SK-N-MC (cell line): ENCODE data around the gene SFXN5.

Source experiments
- DNase-seq: peaks from one replicate; pipeline ENCODE4 v3.0.0-alpha.2; 2011; ENCODE audit warnings: low read depth, low spot score
- H3K27ac ChIP-seq: fragments of 200-600 bp; sonication (generic); 2 replicates; pipeline ENCODE4 v1.5.1; 2016; ENCODE audit warnings: mixed run types
- H3K36me3 ChIP-seq: fragments of 200-600 bp; sonication (generic); 2 replicates; pipeline ENCODE4 v1.6.1; 2017; ENCODE audit warnings: antibody characterized with exemption, low read length, mixed read lengths; ENCODE audit not compliant: insufficient read depth
- H3K4me3 ChIP-seq: fragments of 200-600 bp; sonication (generic); 2 replicates; pipeline ENCODE4 v1.5.1; 2016
- H3K9ac ChIP-seq: fragments of 200-600 bp; sonication (generic); 2 replicates; pipeline ENCODE4 v1.8.0; 2017; ENCODE audit warnings: mixed run types, mixed read lengths; ENCODE audit not compliant: insufficient read length
- H3K9me3 ChIP-seq: fragments of 200-600 bp; sonication (generic); 2 replicates; pipeline ENCODE4 v1.6.1; 2017; ENCODE audit warnings: low read depth, mild to moderate bottlenecking, antibody characterized with exemption, low read length, moderate library complexity, mixed read lengths
- EZH2 ChIP-seq: fragments of 200-600 bp; sonication (generic); IDR thresholded peaks from one replicate; pipeline ENCODE4 v1.6.1; 2017; ENCODE audit warnings: antibody characterized with exemption
- FOXP2 ChIP-seq: optimal IDR thresholded peaks from 2 replicates; pipeline ENCODE3; 2011; ENCODE audit warnings: mild to moderate bottlenecking, moderate library complexity; ENCODE audit not compliant: insufficient read depth; ENCODE audit errors: extremely low read length, control extremely low read depth
- POLR2AphosphoS5 ChIP-seq: IDR thresholded peaks from 2 replicates; pipeline ENCODE4 v1.6.1; 2012; ENCODE audit warnings: mild to moderate bottlenecking, low read depth, low read length, borderline replicate concordance

Gene SFXN5

GRCh38 chr2:73080321-73081131 lies 9.0 kb upstream of the SFXN5 start:
- H3K27ac ChIP-seq = no peak overlapping the region
- H3K36me3 ChIP-seq = no peaks in the 10 kb centered on the region; the same call in 1 of the 2 replicates
- TF ChIP-seq POLR2AphosphoS5 = no peak
- TF ChIP-seq FOXP2 = no peak
- TF ChIP-seq EZH2 = no peak
- DNase-seq = no peak
- no peak overlapping the region for H3K4me3 ChIP-seq
- H3K9me3 ChIP-seq = no peaks in the 10 kb centered on the region
- H3K9ac ChIP-seq = no peak overlapping the region

GRCh38 chr2:73079636-73080035 lies 8.1 kb upstream of the SFXN5 start:
- no peak for DNase-seq
- H3K36me3 ChIP-seq = no peaks in the 10 kb centered on the region; the same call in 1 of the 2 replicates
- H3K9ac ChIP-seq = no peak overlapping the region
- TF ChIP-seq FOXP2 = no peak
- no peak for TF ChIP-seq POLR2AphosphoS5
- TF ChIP-seq EZH2 = no peak
- H3K27ac ChIP-seq = no peak overlapping the region
- no peaks in the 10 kb centered on the region for H3K9me3 ChIP-seq
- H3K4me3 ChIP-seq = no peak overlapping the region

GRCh38 chr2:73078457-73079411 lies 7.2 kb upstream of the SFXN5 start:
- no peak overlapping the region for H3K9ac ChIP-seq
- H3K36me3 ChIP-seq = no peaks in the 10 kb centered on the region
- no peak overlapping the region for H3K4me3 ChIP-seq
- DNase-seq = no peak
- TF ChIP-seq FOXP2 (no peak), POLR2AphosphoS5 (no peak), EZH2 (no peak)
- H3K27ac ChIP-seq = no peak overlapping the region
- no peaks in the 10 kb centered on the region for H3K9me3 ChIP-seq

- no peak for DNase-seq
- TF ChIP-seq POLR2AphosphoS5 (no peak), FOXP2 (no peak), EZH2 (no peak)
- Histone ChIP-seq H3K27ac (no peak overlapping the region), H3K9ac (no peak overlapping the region), H3K9me3 (no peaks in the 10 kb centered on the region), H3K36me3 (no peaks in the 10 kb centered on the region), H3K4me3 (no peak overlapping the region)
Observed at GRCh38 chr2:73077424-73077795, 5.9 kb upstream of the SFXN5 start.

GRCh38 chr2:73076701-73077423 lies 5.3 kb upstream of the SFXN5 start:
- no peaks in the 10 kb centered on the region for H3K36me3 ChIP-seq
- no peak overlapping the region for H3K9ac ChIP-seq
- H3K4me3 ChIP-seq = no peak overlapping the region
- DNase-seq = no peak
- H3K27ac ChIP-seq = no peak overlapping the region
- TF ChIP-seq EZH2 (no peak), FOXP2 (no peak), POLR2AphosphoS5 (no peak)
- no peaks in the 10 kb centered on the region for H3K9me3 ChIP-seq

GRCh38 chr2:73075477-73076373 lies 4.2 kb upstream of the SFXN5 start:
- Histone ChIP-seq H3K36me3 (no peaks in the 10 kb centered on the region), H3K9ac (no peak overlapping the region), H3K27ac (no peak overlapping the region), H3K4me3 (no peak overlapping the region), H3K9me3 (no peaks in the 10 kb centered on the region)
- DNase-seq = no peak
- TF ChIP-seq FOXP2 = no peak
- TF ChIP-seq POLR2AphosphoS5 = no peak
- TF ChIP-seq EZH2 = no peak
